Pulmonary artery endothelial cell (primary cell): Measurements from ENCODE around the gene DLG5. TPM values are rescaled to one million over a fixed set of nuclear protein-coding genes. Genes with fewer than 3 reads are reported as not detected.

ENCODE experiments used
- DNase-seq: peaks from one replicate; pipeline ENCODE4 v3.0.0-alpha.2; 2011; ENCODE audit warnings: low read depth, low spot score
- total RNA-seq: library from RNA; depleted of rRNA; stranded (reverse); fragments of >200 nt; gene quantifications from 2 replicates; pipeline ENCODE4 v1.2.3, GENCODE V29; 2014

DLG5 gene
- total RNA-seq, 1 donor from 2014 or later: 9.6 TPM

DNA sequence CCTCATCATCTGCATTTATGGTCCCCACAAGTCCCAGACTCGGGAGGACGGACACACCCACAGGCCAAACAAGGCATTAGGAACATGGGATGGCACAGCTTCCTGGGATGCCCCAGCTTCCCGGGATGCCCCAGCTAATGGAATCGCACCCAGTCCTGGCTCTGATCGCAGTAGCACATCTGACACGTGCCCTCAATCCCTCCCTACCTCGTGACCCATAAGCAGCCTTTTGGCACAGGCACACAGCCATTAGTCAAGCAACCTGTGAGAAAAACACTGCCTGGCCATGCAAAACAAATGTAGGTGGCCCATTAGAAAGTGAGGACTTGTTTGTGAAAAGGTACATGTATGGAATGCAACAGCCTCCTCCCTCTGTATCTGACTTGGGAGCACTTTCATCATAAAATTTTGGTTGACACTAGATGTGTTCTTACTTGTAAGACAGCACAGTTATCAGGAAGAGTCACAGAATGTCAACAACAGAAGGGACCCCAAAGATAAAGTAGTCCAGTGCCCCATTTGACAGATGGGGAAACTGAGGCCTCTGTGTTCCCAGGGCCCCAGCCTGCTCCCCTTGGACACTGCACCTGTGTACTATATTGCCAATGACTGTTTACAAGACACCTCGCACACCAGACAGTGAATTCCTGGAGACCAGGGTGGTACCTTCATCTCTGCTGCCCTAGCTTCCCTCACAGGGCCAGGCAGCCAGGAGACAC, 34.4 kb downstream of the DLG5 start:
- no peak for DNase-seq

DNA sequence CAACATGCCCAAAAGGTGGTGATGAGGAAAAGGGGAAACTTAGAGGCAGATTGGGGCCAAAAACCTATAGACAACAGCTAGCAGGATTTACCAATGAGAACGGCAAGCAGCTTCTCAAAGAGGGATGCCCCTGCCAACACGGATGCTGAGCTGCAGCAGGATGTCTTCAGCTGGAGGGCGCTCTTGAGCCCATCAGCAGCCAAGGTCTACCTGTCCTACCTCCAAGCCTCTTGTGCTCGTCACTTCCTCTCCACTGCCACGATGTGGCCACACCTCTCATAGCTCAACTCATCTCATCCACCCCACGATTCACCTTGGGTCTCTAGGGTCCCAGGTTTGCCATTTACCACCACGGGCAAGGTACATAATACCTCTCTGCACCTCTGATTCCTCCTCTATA, 36.5 kb downstream of the DLG5 start:
- no peak for DNase-seq

GRCh38 chr10:77889277-77889903, 37.2 kb downstream of the DLG5 start:
- DNase-seq: no peak

DNA sequence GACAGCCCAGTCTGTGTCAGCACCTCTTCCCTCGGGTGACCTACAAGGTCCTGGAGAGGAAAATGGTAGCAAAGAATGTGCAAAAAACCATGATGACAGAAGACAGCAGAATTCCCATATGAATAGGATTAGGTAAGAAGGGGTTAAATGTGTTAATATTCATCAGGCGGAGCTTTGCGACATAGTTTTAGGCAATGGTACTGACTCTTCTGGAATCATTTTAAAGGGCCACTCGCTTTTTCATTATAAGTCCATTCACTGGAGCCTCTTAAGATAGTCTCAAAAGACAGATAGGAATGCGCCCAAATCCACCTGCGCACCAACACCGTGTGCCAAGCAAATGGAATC, 38.2 kb downstream of the DLG5 start:
- no peak for DNase-seq

DNA sequence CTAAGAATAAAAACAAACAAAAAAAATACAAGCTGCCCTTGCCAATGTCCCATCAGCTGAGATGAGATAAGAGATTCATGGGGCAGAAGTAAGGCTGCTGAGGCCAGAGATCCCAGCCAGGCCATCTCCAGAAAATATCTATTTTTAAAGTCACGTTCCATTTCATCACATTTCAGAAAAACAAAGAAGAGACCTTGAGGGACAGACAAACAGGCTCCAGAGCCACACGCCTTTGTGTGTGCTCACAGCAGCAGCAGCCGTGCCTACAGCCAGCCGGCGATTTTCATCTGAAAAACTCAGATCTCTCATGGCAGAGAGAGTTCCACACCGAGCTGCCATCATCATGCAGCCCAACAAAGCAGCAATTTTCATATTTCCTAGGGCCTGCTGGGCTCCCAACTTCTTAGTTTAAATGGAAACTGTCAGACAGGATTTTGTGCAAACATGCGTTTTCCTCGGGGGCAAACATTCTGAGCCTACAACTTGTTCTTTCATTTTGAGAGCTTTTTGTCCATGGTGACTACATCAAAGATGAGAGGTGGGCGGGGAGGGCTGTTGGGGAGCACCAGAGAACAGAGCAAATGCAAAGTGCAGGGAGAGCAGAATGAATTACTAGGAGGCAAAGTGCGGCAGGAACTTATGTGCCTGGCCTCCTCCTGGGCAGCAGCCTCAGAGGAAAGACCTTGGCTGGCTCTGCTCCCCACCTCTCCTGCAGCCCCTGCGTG, 38.8 kb downstream of the DLG5 start:
- no peak for DNase-seq

DNA sequence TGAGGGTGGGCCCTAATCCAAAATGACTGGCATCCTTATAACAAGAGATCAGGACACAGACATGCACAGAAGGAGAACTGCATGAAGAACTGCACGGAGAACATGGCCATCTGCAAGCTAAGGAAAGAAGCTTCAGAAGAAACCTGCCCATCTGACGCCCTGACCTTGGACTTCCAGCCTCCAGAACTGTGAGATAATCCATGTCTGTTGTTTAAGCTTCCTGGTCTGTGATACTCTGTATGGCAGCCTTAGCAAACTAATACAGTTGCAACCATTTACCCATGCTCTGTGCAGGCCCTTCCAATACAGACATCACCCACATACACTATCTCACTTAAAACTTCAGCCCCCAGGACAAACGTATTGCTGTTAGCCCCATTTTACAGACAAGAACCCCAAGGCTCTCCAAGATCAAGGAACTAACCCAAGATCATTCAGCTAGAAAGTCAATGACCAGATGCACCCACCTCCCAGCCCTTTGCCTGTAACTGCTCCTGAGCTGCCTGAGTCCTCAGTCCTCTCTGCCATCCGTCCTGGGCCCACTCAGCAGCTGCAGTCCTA, 39.7 kb downstream of the DLG5 start:
- DNase-seq: no peak

- DNase-seq: no peak
Measured at GRCh38 chr10:77884181-77884580, 42.4 kb downstream of the DLG5 start.

- no peak for DNase-seq
Measured at GRCh38 chr10:77881636-77882035, 44.9 kb downstream of the DLG5 start.

DNA sequence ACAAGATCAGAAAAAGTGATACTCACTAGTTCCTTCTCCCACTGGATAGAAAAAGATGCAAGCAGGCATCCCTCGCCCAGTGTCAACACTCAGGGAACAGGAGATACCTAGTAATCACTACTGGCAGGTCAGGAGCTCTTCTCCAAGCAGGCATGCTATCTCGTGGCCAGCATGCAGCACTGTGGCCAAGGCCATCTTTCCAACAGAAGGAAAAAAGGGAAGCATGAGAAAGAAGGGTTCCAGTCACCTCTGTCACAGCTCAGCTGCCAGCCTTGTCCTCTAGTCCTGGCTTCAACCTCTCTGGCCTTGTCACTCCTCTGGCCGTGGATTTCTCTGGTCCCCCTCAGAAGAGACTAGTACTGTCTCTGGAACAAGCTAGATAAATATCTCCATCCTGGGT, 45.3 kb downstream of the DLG5 start:
- no peak for DNase-seq

DNA sequence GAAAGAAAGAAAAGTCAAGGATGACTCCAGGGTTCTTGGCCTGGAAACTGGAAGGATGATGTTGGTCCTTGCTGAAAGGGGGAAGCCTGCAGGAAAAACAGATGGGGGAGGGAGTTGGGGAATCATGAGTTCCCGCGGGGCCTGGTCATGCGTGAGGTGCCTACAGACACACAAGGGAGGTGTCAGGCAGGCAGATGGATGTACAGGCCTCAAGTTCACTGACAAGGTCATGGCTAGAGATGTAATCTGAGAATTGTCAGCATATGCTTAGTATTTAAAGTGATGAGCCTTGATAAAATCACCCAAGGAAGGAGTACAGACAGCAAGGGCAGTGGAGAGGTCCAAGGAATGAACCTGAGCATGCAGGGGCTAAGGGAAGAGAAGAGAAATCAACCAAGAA, 46.8 kb downstream of the DLG5 start:
- DNase-seq: no peak

DNA sequence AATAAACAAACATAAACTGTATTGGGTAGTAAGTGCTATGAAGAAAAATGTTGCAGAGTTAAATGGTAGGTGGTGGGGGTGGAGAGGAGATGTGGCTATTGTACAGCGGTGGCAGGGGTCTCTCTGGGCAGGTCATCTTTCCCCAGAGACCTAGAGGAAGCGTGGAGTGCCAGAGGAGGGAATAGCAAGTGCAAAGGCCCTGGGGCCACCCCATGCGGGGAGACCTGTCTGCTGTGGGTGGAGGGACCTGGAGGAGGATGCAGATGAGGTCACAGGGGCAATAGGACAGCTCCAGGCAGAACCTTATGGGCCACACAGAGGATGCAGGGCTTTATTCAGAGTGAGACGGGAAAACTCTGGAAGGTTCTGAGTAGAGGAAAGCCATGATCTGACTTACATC, 47.5 kb downstream of the DLG5 start:
- no peak for DNase-seq

DNA sequence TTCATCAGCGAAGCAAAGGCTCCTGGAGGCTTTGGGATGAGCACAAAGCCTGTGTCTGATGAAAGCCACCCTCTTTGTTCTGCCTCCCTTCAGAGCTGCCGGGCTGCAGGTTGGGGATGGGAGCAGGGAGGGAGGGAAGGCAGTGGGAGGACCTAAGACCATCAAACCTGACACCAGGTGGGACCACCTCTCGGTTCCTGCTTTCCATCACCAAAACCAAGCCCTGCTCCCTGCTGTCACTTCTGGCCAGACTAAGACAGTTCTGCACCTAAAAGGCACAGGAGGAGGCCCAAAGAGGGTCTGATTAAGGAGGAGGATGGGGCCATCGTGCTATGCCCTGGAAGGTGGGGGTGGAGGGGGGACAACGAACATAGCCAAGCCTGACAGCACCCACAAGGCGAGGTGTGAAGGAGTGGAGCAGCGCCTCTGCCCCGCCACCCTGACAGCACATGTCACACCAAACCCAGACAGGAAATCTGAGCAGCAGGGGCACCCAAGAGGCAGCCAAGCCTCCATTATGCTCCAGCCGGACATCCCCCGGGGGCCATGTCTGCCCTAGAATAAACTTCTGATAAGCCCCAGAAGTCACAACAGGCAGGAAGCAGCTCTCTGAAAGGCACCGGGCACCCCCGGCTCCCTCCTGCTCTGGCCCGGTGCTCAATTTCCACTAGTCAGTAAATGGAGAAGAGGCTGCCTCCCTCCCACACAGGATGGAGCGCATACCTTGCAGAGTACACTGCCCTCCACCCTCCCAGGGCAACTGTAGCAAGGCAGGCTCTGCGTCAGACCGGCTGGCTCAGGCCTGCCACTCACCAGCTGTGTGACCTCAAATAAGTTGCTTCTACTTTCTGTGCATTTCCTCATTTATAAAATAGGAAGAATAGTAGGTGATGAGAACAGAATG, 48.9 kb downstream of the DLG5 start:
- DNase-seq: peak; percentile 24

DNA sequence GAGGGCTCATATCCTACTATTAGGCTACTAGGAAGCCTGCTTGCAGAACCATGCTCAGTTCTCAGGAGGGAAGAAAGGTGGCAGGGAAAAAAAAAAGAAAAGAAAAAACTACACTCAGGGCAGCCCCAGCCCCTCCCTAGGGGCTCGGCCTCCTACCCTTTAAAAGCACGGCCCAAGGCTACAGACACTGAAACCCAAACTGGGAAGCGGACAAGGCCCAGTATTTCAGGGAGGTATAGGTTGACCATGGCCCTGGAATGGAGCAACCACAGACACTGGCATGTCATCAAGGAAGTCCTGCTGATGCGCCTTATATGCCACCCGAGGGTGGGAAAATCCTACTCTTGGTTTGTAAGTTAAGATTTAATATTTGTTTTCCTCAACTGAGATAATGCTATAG, 50.8 kb downstream of the DLG5 start:
- DNase-seq: no peak

GRCh38 chr10:77874872-77875271, 51.7 kb downstream of the DLG5 start:
- no peak for DNase-seq

GRCh38 chr10:77873536-77874380, 52.8 kb downstream of the DLG5 start:
- DNase-seq: no peak

- no peak for DNase-seq
Measured at GRCh38 chr10:77872947-77873535, 53.5 kb downstream of the DLG5 start.

DNA sequence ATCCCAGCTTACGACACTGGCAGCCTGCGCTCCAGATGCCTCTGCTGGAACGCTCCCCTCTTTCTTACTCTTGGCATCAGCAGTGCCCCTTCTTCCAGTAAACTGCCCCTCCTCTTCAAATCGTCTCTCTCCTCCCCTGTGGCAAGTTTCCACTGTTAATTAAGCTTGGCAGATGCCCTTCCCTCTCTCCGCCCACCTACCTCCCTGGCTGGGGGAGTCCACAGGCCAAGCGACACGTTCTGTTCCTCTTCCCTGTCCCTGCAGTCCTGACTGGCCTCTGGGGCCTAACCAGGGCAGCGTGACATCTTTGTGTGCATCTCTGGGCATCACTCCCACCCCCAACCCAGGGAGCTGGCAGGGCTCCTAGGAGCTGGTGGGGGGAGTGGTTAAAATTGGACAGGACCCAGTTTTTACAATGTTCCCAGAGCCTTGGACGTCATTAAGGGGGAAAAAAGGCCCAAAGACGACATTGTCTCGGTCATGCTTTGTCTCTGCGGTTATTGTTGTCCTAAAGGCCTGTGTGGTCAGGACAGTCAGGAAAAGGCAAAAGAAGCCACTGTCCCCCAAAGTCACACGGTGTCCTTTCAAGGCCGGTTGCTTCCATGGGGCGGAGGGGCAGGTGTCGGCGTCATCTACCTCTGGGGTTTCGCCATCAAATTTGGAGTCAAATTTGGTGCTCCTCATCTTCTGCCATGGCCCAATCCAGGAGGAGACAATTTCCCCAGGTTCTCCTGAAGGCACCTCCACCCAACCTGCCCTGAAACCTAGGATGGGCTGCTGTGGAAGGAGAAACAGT, 54.2 kb downstream of the DLG5 start:
- DNase-seq: no peak

- DNase-seq: no peak
Measured at GRCh38 chr10:77869626-77870420, 56.7 kb downstream of the DLG5 start.
